ENCODE results near the gene CRADD.

DNA sequence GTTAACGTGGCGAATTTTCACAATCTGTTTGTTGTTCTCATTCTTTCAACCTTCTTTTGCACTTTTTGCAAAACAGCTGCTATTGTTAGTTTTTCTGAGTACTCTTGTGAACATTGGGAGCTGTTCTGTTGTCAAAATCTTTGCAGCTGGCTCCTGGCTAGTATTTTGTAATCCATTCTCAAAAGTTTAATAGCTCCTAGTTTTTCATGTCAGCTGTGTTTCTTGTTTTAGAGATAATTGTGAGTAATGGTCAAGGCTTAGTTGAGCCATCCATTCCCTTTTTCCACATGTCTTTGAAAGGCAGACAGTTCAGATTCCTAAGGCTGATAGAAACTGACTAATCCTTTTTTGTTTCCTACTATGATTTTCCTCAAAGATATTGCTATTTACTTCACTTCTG lies 39.1 kb upstream of the CRADD start:
- TF ChIP-seq EZH2 (IDR thresholded peaks at IDR 0.05; ENCODE audit: borderline replicate concordance, low read depth, low read length, severe bottlenecking): no peak
- TF ChIP-seq, protein P1, sequence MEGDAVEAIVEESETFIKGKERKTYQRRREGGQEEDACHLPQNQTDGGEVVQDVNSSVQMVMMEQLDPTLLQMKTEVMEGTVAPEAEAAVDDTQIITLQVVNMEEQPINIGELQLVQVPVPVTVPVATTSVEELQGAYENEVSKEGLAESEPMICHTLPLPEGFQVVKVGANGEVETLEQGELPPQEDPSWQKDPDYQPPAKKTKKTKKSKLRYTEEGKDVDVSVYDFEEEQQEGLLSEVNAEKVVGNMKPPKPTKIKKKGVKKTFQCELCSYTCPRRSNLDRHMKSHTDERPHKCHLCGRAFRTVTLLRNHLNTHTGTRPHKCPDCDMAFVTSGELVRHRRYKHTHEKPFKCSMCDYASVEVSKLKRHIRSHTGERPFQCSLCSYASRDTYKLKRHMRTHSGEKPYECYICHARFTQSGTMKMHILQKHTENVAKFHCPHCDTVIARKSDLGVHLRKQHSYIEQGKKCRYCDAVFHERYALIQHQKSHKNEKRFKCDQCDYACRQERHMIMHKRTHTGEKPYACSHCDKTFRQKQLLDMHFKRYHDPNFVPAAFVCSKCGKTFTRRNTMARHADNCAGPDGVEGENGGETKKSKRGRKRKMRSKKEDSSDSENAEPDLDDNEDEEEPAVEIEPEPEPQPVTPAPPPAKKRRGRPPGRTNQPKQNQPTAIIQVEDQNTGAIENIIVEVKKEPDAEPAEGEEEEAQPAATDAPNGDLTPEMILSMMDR (IDR thresholded peaks at IDR 0.05; ENCODE audit: borderline replicate concordance, extremely low read depth, low read length, poor library complexity, severe bottlenecking): no peak

Data from DND-41 (cell line).